Stomach (tissue), 4 donors: ENCODE data around the gene RFTN1.

ENCODE experiments used
- CTCF ChIP-seq, 7 experiments: fragments of 450-650 bp in 4 of 7; fragments of 200-600 bp in 3 of 7; sonication (generic) in 3 of 7; IDR thresholded peaks; one replicate each; pipeline ENCODE4 v1.5.1; 2016 to 2019; ENCODE audit warnings: antibody characterized with exemption in 7 of 7, control low read depth in 2 of 7, mild to moderate bottlenecking in 1 of 7
- POLR2A ChIP-seq, 4 donors: fragments of 450-650 bp; IDR thresholded peaks; one replicate each; pipeline ENCODE4 v1.6.1; 2016; ENCODE audit warnings: antibody characterized with exemption in 4 of 4, control low read depth in 2 of 4, mild to moderate bottlenecking in 1 of 4, moderate library complexity in 1 of 4
- POLR2AphosphoS5 ChIP-seq, 3 donors: sonication (generic); formaldehyde crosslinking; IDR thresholded peaks; one replicate each; pipeline ENCODE4 v1.6.1; 2016; ENCODE audit warnings: antibody characterized with exemption in 3 of 3

GRCh38 chr3:16554126-16554525 is 40.6 kb upstream of the RFTN1 start:
- TF ChIP-seq CTCF (IDR thresholded peaks at IDR 0.05) (no peak), POLR2AphosphoS5 (IDR thresholded peaks at IDR 0.05) (no peak), POLR2A (IDR thresholded peaks at IDR 0.05) (no peak)
